HUDEP-2 (cell line): ENCODE data around the gene ESPN.

Experiments used
- DNase-seq, 76 experiments: peaks; one replicate each; lab custom pipeline; 2025; ENCODE audit not compliant: unreplicated experiment in 76 of 76; lab: John Stamatoyannopoulos, UW

The ESPN gene

GRCh38 chr1:6461538-6462411, 37.2 kb downstream of the ESPN start:
- no peak for DNase-seq

GRCh38 chr1:6462412-6463119, 38.0 kb downstream of the ESPN start:
- DNase-seq = peak in 3 of 76 experiments; percentile 4 to 21 (median 10)

- DNase-seq = no peak
Measured at GRCh38 chr1:6463120-6463412, 38.5 kb downstream of the ESPN start.

- DNase-seq = peak in 61 of 76 experiments; percentile 4 to 72 (median 44)
Measured at GRCh38 chr1:6464514-6464836, 39.9 kb downstream of the ESPN start.

GRCh38 chr1:6464915-6465314, 40.3 kb downstream of the ESPN start:
- no peak for DNase-seq

GRCh38 chr1:6465461-6466005, 41.0 kb downstream of the ESPN start:
- DNase-seq = no peak

GRCh38 chr1:6466023-6466422, 41.4 kb downstream of the ESPN start, which contains the start of gene TNFRSF25:
TNFRSF25 (minus strand) TSS chr1:6466173; CDS start chr1:6466107, 66 bp downstream.
- DNase-seq = no peak

GRCh38 chr1:6466751-6467150, 42.2 kb downstream of the ESPN start:
- DNase-seq = no peak

GRCh38 chr1:6467224-6467623, 42.6 kb downstream of the ESPN start:
- no peak for DNase-seq

- no peak for DNase-seq
Measured at GRCh38 chr1:6467744-6468688, 43.4 kb downstream of the ESPN start.

- no peak for DNase-seq
Measured at GRCh38 chr1:6468729-6469461, 44.3 kb downstream of the ESPN start.

GRCh38 chr1:6470132-6471085, 45.8 kb downstream of the ESPN start:
- no peak for DNase-seq

GRCh38 chr1:6471086-6471969, 46.8 kb downstream of the ESPN start:
- no peak for DNase-seq

GRCh38 chr1:6471970-6472368, 47.4 kb downstream of the ESPN start:
- DNase-seq = no peak

GRCh38 chr1:6472391-6472790, 47.8 kb downstream of the ESPN start:
- peak in 6 of 76 experiments; percentile 10 to 22 (median 12) for DNase-seq

GRCh38 chr1:6473156-6473555, 48.6 kb downstream of the ESPN start:
- DNase-seq = no peak

- DNase-seq = no peak
Measured at GRCh38 chr1:6473974-6474814, 49.6 kb downstream of the ESPN start.
